Endothelial cell of umbilical vein (primary cell): Measurements from ENCODE around the gene RCOR1. TPM values are rescaled to one million over a fixed set of nuclear protein-coding genes. Genes with fewer than 3 reads are reported as not detected.

Experiments
- BruUV-seq: library from RNA; stranded (reverse); fragments of 400-500 nt; replicated peaks from 2 replicates; lab custom pipeline; 2021; lab: Mats Ljungman, UMichigan
- CTCF ChIA-PET: fragments of 300-600, 350-600 bp; sonication (Branson Sonifier 250); formaldehyde crosslinking; loops from one replicate; lab custom pipeline; 2021; ENCODE audit warnings: antibody characterized with exemption, inconsistent platforms; lab: Charles Lee
- POLR2A ChIA-PET: fragments of 300-600, 350-600 bp; sonication (Branson Sonifier 250); formaldehyde crosslinking; loops from one replicate; lab custom pipeline; 2021; ENCODE audit warnings: antibody characterized with exemption, inconsistent platforms; lab: Charles Lee
- DNase-seq: peaks from one replicate; pipeline ENCODE4 v3.0.0-alpha.2; 2011; ENCODE audit warnings: low read depth, low spot score
- FAIRE-seq: peaks from 2 replicates; lab custom pipeline; 2011; peaks lifted over from hg19 to GRCh38; lab: Jason Lieb, UNC
- H2AFZ ChIP-seq: 2 replicates; pipeline ENCODE4 v1.6.0; 2012; ENCODE audit warnings: low read depth, low read length, control low read depth, inconsistent platforms
- H3K27ac ChIP-seq: 2 replicates; pipeline ENCODE4 v1.5.1; 2011; ENCODE audit warnings: low read depth, mild to moderate bottlenecking, control low read depth, low read length, moderate library complexity; ENCODE audit not compliant: insufficient read depth
- H3K27me3 ChIP-seq, 2 experiments: 2 replicates each; pipeline versions ENCODE4 v1.6.0 to v1.6.1; 2011; ENCODE audit warnings: low read length in 2 of 2, mixed read lengths in 1 of 2; ENCODE audit not compliant: control insufficient read depth in 2 of 2, insufficient read depth in 2 of 2
- H3K36me3 ChIP-seq, 2 experiments: 2 replicates in 1 of 2; 3 replicates in 1 of 2; pipeline ENCODE4 v1.5.1; 2011; ENCODE audit warnings: low read length in 2 of 2, mild to moderate bottlenecking in 1 of 2, moderate library complexity in 1 of 2; ENCODE audit not compliant: control insufficient read depth in 2 of 2, insufficient read depth in 2 of 2; ENCODE audit errors: extremely low read depth in 1 of 2
- H3K4me1 ChIP-seq: 3 replicates; pipeline ENCODE4 v1.5.1; 2011; ENCODE audit warnings: mild to moderate bottlenecking, low read length; ENCODE audit not compliant: control insufficient read depth, insufficient read depth; ENCODE audit errors: extremely low read depth
- H3K4me2 ChIP-seq: 2 replicates; pipeline ENCODE4 v1.6.1; 2011; ENCODE audit warnings: low read length, control low read depth, mixed read lengths; ENCODE audit not compliant: insufficient read depth
- H3K4me3 ChIP-seq, 3 experiments: fragments of 200-600 bp in 1 of 3; sonication (generic), shearing (Covaris generic) in 1 of 3; replicated peaks in 1 of 3; 2 replicates each; pipeline ENCODE4 v1.5.1; 2011 to 2016; ENCODE audit warnings: control low read depth in 3 of 3, low read length in 3 of 3, mild to moderate bottlenecking in 2 of 3, inconsistent platforms in 1 of 3, low read depth in 1 of 3, moderate library complexity in 1 of 3; ENCODE audit not compliant: insufficient read depth in 1 of 3
- H3K79me2 ChIP-seq: 2 replicates; pipeline ENCODE4 v1.6.0; 2012; ENCODE audit warnings: low read length, inconsistent platforms; ENCODE audit not compliant: control insufficient read depth, insufficient read depth
- H3K9ac ChIP-seq: replicated peaks from 2 replicates; pipeline ENCODE3; 2011; ENCODE audit warnings: low read length, control low read depth; ENCODE audit not compliant: insufficient read depth; ENCODE audit errors: extremely low read depth
- H3K9me1 ChIP-seq: replicated peaks from 3 replicates; pipeline ENCODE4 v1.6.0; 2011; ENCODE audit warnings: mild to moderate bottlenecking, low read length; ENCODE audit not compliant: control insufficient read depth, insufficient read depth; ENCODE audit errors: extremely low read depth
- H3K9me3 ChIP-seq: replicated peaks from 2 replicates; pipeline ENCODE4 v1.5.1; 2012; ENCODE audit warnings: low read length, inconsistent platforms; ENCODE audit not compliant: control insufficient read depth, insufficient read depth
- H4K20me1 ChIP-seq: replicated peaks from 2 replicates; pipeline ENCODE3; 2011; ENCODE audit warnings: mild to moderate bottlenecking, low read length; ENCODE audit not compliant: control insufficient read depth, insufficient read depth; ENCODE audit errors: extremely low read depth
- EZH2 ChIP-seq: IDR thresholded peaks from 2 replicates; pipeline ENCODE4 v1.6.1; 2012; ENCODE audit warnings: borderline replicate concordance, low read depth, mild to moderate bottlenecking, moderate library complexity, low read length, inconsistent platforms; ENCODE audit not compliant: severe bottlenecking
- FOS ChIP-seq: IDR thresholded peaks from 2 replicates; pipeline ENCODE4 v1.6.1; 2011; ENCODE audit warnings: mild to moderate bottlenecking, low read length, moderate library complexity, borderline replicate concordance; ENCODE audit not compliant: insufficient read depth
- GATA2 ChIP-seq: IDR thresholded peaks from 2 replicates; pipeline ENCODE4 v1.7.0; 2011; ENCODE audit warnings: low read depth, mild to moderate bottlenecking, moderate library complexity, mixed read lengths, low read length; ENCODE audit not compliant: insufficient read length, insufficient read depth
- JUN ChIP-seq: IDR thresholded peaks from 2 replicates; pipeline ENCODE4 v1.6.1; 2011; ENCODE audit warnings: borderline replicate concordance, low read depth; ENCODE audit not compliant: insufficient read length, insufficient read depth
- MYC ChIP-seq: IDR thresholded peaks from one replicate; pipeline ENCODE4 v1.6.1; 2011; ENCODE audit warnings: mild to moderate bottlenecking, low read depth, low read length
- POLR2A ChIP-seq: IDR thresholded peaks from 2 replicates; pipeline ENCODE4 v1.6.1; 2012; ENCODE audit warnings: low read depth, mild to moderate bottlenecking, control low read depth, low read length
- POLR2AphosphoS5 ChIP-seq: IDR thresholded peaks from 2 replicates; pipeline ENCODE4 v1.6.1; 2012; ENCODE audit warnings: low read depth, mild to moderate bottlenecking, control low read depth, low read length, moderate library complexity; ENCODE audit not compliant: insufficient read depth
- dilution Hi-C: fragments of 300-500 bp; cut with MboI; formaldehyde crosslinking; loops from one replicate; pipeline ENCODE4 v1.15.0; 2019; ENCODE audit warnings: low sequenced_read_pairs; ENCODE audit not compliant: extremely low pct_ligation_motif_present
- intact Hi-C: fragments of 100-400 bp; cut with micrococcal nuclease; formaldehyde crosslinking; loops from one replicate; pipeline ENCODE4 v1.10.0; 2022
- polyA plus RNA-seq, 4 experiments: library from polyadenylated mRNA; depleted of rRNA in 3 of 4; stranded (reverse) in 3 of 4; unstranded in 1 of 4; fragments of >200 nt; gene quantifications; 2 replicates each; pipeline versions ENCODE4 v1.2.1 to v1.2.3, GENCODE V29; 2011 to 2012; ENCODE audit warnings: missing spikeins in 1 of 4
- total RNA-seq: library from RNA; stranded (reverse); gene quantifications from 2 replicates; pipeline ENCODE4 v1.2.3, GENCODE V29; 2021
- TF ChIP-seq, protein P1 (sequence below), 2 donors: IDR thresholded peaks; 1 replicate in 1 of 2; 2 replicates in 1 of 2; pipeline ENCODE4 v1.5.1; 2011; ENCODE audit warnings: low read length in 2 of 2, mild to moderate bottlenecking in 2 of 2, moderate library complexity in 2 of 2, control low read depth in 1 of 2, inconsistent platforms in 1 of 2, low read depth in 1 of 2; ENCODE audit not compliant: insufficient read depth in 1 of 2; ENCODE audit errors: extremely low read depth in 1 of 2
- TF ChIP-seq, protein P2 (sequence below): IDR thresholded peaks from 2 replicates; pipeline ENCODE4 v1.6.1; 2011; ENCODE audit not compliant: insufficient read depth, insufficient read length

The RCOR1 gene
- total and polyA plus RNA-seq, 2 donors (not counting 3 experiments of a cell fraction or from before 2014, with no cell fraction given), result 15.6 to 32.2 TPM

DNA sequence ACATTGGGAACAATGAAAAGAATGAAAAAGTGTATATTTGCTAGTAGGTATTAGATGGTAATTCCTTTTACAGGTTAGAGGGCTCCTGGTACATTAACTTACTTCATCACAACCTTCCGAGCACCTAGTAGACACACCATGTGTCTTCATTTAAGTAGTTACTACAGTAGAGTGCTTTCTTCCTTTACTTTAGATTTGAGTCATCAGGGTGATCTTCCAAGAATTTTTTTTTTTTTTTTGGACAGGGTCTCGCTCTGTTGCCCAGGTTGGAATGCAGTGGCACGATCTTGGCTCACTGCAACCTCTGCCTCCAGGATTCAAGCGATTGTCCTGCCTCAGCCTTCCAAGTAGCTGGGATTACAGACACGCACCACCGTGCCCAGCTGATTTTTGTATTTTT is 105.1 kb downstream of the RCOR1 start:
- no TSS peak for BruUV-seq
- H2AFZ ChIP-seq, result no peak overlapping the region
- H4K20me1 ChIP-seq, result no peaks in the 10 kb centered on the region
- TF ChIP-seq POLR2A, result no peak
- no peak for TF ChIP-seq GATA2
- TF ChIP-seq MYC, result no peak
- TF ChIP-seq POLR2AphosphoS5, result no peak
- TF ChIP-seq, protein P1, sequence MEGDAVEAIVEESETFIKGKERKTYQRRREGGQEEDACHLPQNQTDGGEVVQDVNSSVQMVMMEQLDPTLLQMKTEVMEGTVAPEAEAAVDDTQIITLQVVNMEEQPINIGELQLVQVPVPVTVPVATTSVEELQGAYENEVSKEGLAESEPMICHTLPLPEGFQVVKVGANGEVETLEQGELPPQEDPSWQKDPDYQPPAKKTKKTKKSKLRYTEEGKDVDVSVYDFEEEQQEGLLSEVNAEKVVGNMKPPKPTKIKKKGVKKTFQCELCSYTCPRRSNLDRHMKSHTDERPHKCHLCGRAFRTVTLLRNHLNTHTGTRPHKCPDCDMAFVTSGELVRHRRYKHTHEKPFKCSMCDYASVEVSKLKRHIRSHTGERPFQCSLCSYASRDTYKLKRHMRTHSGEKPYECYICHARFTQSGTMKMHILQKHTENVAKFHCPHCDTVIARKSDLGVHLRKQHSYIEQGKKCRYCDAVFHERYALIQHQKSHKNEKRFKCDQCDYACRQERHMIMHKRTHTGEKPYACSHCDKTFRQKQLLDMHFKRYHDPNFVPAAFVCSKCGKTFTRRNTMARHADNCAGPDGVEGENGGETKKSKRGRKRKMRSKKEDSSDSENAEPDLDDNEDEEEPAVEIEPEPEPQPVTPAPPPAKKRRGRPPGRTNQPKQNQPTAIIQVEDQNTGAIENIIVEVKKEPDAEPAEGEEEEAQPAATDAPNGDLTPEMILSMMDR (IDR thresholded peaks at IDR 0.05; ENCODE audit: extremely low read depth in 1 of 2, insufficient read depth in 1 of 2, low read depth in 1 of 2, low read length in 2 of 2), result no peak
- no peak for TF ChIP-seq EZH2
- TF ChIP-seq, protein P2, sequence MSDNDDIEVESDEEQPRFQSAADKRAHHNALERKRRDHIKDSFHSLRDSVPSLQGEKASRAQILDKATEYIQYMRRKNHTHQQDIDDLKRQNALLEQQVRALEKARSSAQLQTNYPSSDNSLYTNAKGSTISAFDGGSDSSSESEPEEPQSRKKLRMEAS, result no peak
- no peak for TF ChIP-seq JUN
- TF ChIP-seq FOS, result no peak
- H3K9me3 ChIP-seq, result no peaks in the 10 kb centered on the region
- CTCF ChIA-PET, result no interaction called here
- no peak overlapping the region for H3K4me2 ChIP-seq
- H3K27me3 ChIP-seq, result no peaks in the 10 kb centered on the region
- H3K9me1 ChIP-seq, result no peaks in the 10 kb centered on the region
- FAIRE-seq (no peak), DNase-seq (no peak)
- dilution Hi-C loops, result no loop called here
- H3K27ac ChIP-seq, result no peak overlapping the region
- intact Hi-C loops, result no loop called here
- no peaks in the 10 kb centered on the region for H3K36me3 ChIP-seq
- H3K4me3 ChIP-seq, result no peak overlapping the region
- POLR2A ChIA-PET, result no interaction called here
- H3K4me1 ChIP-seq, result peaks cover 18% of the 10 kb centered on the region
- no peak overlapping the region for H3K9ac ChIP-seq
- H3K79me2 ChIP-seq, result peaks cover 40% of the 10 kb centered on the region
